Left lung (tissue), 10 donors: ENCODE data around the gene PIH1D1. TPM values are rescaled to one million over a fixed set of nuclear protein-coding genes. Genes with fewer than 3 reads are reported as not detected.
A peak's percentile ranks its signal among the peaks of the same experiment; 100 is the strongest.

ENCODE experiments used
- ATAC-seq: fragments of 200-7000 bp; cut with Tn5 transposase; one replicate; pipeline ENCODE4 v1.9.1; 2020; ENCODE audit warnings: moderate library complexity
- DNase-seq, 4 donors: peaks; one replicate each; pipeline ENCODE4 v3.0.0-alpha.2; 2013 to 2020
- H3K27ac ChIP-seq, 2 donors: fragments of 200-600 bp; sonication (generic) in 1 of 2; one replicate each; pipeline versions ENCODE4 v1.5.0 to v1.8.0; 2020 to 2021
- H3K27me3 ChIP-seq, 2 donors: fragments of 200-600 bp; sonication (generic) in 1 of 2; one replicate each; pipeline versions ENCODE4 v1.5.0 to v1.8.0; 2020 to 2021
- H3K36me3 ChIP-seq, 2 donors: fragments of 200-600 bp; sonication (generic) in 1 of 2; one replicate each; pipeline versions ENCODE4 v1.5.0 to v1.8.0; 2020 to 2021
- H3K4me1 ChIP-seq, 2 donors: fragments of 200-600 bp; one replicate each; pipeline ENCODE4 v1.8.0; 2021
- H3K4me3 ChIP-seq, 2 donors: fragments of 200-600 bp; sonication (generic) in 1 of 2; one replicate each; pipeline versions ENCODE4 v1.5.0 to v1.8.0; 2020 to 2021; ENCODE audit warnings: mild to moderate bottlenecking in 1 of 2
- H3K9me3 ChIP-seq, 2 donors: fragments of 200-600 bp; sonication (generic) in 1 of 2; one replicate each; pipeline versions ENCODE4 v1.5.0 to v1.8.0; 2020 to 2021
- intact Hi-C, 2 donors: fragments of 100-400 bp; cut with DNase I; formaldehyde crosslinking; loops; one replicate each; pipeline versions ENCODE4 v1.11.2 to v1.14.2; 2022
- polyA plus RNA-seq, 6 donors: library from polyadenylated mRNA; unstranded; fragments of 120-200 nt; gene quantifications; one replicate each; pipeline ENCODE4 v1.2.1, GENCODE V29; 2013; ENCODE audit not compliant: insufficient read length in 6 of 6
- total RNA-seq, 2 donors: library from RNA; stranded (reverse); fragmentation: NEBNext Ultra II Directional; extraction: Animal tissue kit (Norgen Biotek cat#: 25700); gene quantifications; one replicate each; pipeline ENCODE4 v1.2.1, GENCODE V29; 2021
- TF ChIP-seq, protein P1 (sequence below), 2 donors: fragments of 200-600 bp; sonication (generic) in 1 of 2; IDR thresholded peaks; one replicate each; pipeline versions ENCODE4 v1.5.0 to v1.8.0; 2021; ENCODE audit warnings: antibody characterized with exemption in 2 of 2
- donor health status: DM: no; HTN: yes; CAD: no.
- donor health status: DM: no; HTN: no; CAD: no.

Gene PIH1D1
- total and polyA plus RNA-seq, 8 donors, result 54.4 to 93.2 (median 78.5) TPM

DNA sequence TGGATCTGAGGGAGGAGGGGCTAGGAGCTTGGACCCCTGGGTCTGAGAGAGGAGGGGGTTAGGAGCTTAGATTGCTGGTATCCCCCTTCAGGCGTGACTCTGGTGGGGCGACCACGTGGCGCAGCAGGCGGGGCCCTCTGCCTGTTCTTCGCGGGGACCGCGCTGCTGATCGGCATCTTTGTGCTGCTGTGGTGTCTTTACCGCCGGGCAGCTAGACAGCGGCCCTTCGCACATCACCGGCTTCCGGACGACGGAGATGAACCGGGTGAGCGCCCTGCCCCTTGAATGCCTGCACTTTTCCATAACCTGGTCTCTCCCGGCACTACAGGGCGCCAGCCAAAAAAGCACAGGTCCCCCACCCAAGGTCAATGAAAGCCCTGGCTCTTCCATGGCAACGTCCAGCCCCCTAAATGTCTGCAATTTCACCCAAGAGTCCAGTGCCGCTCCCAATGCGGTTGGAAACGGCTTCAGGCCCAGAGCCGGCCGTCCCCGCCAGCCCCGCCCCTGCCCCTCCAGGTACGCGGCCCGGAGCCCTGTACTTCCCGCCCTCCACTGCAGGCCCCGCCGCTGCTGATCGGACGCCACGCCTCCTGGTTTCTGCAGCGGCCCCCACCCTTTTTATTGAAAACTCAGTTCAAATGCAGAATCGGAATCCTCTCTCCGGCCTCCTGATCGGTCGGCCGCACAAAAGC is 23.6 kb downstream of the PIH1D1 start:
- H3K4me3 ChIP-seq, result no peak overlapping the region
- no peaks in the 10 kb centered on the region for H3K9me3 ChIP-seq
- peaks cover 0 to 17% of the 10 kb centered on the region in 2 donors for H3K4me1 ChIP-seq
- peaks cover 84 to 100% of the 10 kb centered on the region in 2 donors for H3K27me3 ChIP-seq
- H3K36me3 ChIP-seq, result no peaks in the 10 kb centered on the region
- peak; percentile 68 for ATAC-seq
- no peak overlapping the region for H3K27ac ChIP-seq
- TF ChIP-seq, protein P1, sequence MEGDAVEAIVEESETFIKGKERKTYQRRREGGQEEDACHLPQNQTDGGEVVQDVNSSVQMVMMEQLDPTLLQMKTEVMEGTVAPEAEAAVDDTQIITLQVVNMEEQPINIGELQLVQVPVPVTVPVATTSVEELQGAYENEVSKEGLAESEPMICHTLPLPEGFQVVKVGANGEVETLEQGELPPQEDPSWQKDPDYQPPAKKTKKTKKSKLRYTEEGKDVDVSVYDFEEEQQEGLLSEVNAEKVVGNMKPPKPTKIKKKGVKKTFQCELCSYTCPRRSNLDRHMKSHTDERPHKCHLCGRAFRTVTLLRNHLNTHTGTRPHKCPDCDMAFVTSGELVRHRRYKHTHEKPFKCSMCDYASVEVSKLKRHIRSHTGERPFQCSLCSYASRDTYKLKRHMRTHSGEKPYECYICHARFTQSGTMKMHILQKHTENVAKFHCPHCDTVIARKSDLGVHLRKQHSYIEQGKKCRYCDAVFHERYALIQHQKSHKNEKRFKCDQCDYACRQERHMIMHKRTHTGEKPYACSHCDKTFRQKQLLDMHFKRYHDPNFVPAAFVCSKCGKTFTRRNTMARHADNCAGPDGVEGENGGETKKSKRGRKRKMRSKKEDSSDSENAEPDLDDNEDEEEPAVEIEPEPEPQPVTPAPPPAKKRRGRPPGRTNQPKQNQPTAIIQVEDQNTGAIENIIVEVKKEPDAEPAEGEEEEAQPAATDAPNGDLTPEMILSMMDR (IDR thresholded peaks at IDR 0.05), result no peak
- DNase-seq, result peak in 1 of 4 donors; percentile 82
- intact Hi-C loops, result no loop called here

DNA sequence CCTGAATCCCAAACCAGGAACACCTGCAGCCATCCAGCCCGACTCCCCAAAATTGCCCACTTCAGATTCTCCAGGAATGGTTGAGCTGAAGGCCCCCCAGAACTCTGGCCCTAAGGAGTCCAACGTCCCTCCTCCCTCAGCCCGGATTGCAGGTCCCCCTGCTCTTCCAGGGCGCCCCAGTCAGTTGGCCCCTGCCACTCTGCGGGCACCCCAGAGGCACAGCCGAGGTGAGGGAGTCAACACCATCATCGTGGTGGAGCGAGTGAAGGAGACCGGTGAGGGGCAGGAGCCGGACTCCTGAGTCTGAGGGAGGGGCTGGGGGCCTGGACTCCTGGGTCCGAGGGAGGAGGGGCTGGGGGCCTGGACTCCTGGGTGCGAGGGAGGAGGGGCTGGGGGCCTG is 24.3 kb downstream of the PIH1D1 start:
- TF ChIP-seq, protein P1 (IDR thresholded peaks at IDR 0.05), result no peak
- peaks cover 84 to 100% of the 10 kb centered on the region in 2 donors for H3K27me3 ChIP-seq
- intact Hi-C loops, result no loop called here
- DNase-seq (peak in 1 of 4 donors; percentile 60), ATAC-seq (no peak)
- H3K36me3 ChIP-seq, result no peaks in the 10 kb centered on the region
- H3K27ac ChIP-seq, result no peak overlapping the region
- no peak overlapping the region for H3K4me3 ChIP-seq
- H3K9me3 ChIP-seq, result no peaks in the 10 kb centered on the region
- peaks cover 2 to 24% of the 10 kb centered on the region in 2 donors for H3K4me1 ChIP-seq

DNA sequence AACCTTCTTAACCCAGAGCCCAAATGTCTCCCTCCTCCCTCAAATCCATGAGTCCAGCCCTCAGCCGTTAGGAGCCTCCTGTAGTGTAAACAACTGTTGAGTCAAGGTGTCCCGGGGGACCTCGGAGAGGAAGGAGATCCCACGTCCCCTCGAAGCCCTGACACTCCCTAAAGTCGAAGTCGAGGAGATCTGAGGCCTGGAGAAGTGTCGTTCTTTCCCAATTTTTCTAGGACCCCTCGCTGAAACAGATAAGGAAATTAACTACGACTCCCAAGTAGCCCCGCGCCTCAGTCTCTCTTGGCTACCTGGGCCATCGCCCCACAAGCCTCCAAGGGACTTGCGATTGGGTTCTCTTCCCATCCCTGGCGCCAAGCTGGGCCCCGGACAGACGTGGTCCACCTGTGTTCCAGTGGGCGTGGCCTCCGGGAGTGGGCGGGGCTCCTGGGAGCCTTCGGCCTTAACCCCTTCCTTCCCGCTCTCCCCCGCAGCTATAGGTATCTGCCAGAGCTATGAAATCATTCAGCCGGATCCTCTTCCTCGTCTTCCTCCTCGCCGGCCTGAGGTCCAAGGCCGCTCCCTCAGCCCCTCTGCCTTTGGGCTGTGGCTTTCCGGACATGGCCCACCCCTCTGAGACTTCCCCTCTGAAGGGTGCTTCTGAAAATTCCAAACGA is 25.6 kb downstream of the PIH1D1 start:
- Histone ChIP-seq H3K27me3 (peaks cover 84 to 100% of the 10 kb centered on the region in 2 donors), H3K4me3 (no peak overlapping the region), H3K9me3 (no peaks in the 10 kb centered on the region), H3K36me3 (no peaks in the 10 kb centered on the region), H3K27ac (no peak overlapping the region), H3K4me1 (peaks cover 7 to 34% of the 10 kb centered on the region in 2 donors)
- ATAC-seq (no peak), DNase-seq (no peak)
- TF ChIP-seq, protein P1 (IDR thresholded peaks at IDR 0.05), result no peak
- intact Hi-C loops, result no loop called here

DNA sequence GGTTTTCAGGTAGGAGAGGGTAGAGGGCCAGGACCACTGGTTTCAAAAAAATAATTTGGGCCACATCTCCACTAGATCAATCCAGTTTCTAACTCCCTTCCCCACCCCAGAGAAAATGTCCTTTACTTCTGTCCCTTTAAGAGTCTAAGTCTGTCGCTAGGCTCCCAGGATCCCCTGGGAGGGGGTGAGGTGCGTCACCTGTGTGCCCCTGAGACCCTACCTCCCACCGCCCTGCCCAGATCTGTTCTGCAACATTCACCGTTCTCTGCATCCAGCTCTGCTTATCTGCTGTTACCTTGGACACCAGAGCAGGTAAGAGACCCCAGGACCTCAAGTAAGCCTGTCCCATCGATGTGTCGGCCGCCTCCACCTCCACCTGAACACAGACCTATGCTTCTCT is 26.4 kb downstream of the PIH1D1 start, which contains the start of gene GFY:
Gene GFY (plus strand): TSS at position 211 of the 400 bp plus-strand sequence. CDS start 1,043 bp downstream, outside the sequence.
- Histone ChIP-seq H3K27ac (no peak within 1 kb of the TSS), H3K9me3 (no peaks in the 10 kb centered on the region), H3K4me1 (peaks cover 7 to 37% of the 10 kb centered on the region in 2 donors), H3K4me3 (no peak within 1 kb of the TSS), H3K36me3 (no peaks in the 10 kb centered on the region), H3K27me3 (peaks cover 83 to 100% of the 10 kb centered on the region in 2 donors)
- TF ChIP-seq, protein P1 (IDR thresholded peaks at IDR 0.05), result no peak
- DNase-seq (no peak), ATAC-seq (no peak)
- intact Hi-C loops, result no loop called here

DNA sequence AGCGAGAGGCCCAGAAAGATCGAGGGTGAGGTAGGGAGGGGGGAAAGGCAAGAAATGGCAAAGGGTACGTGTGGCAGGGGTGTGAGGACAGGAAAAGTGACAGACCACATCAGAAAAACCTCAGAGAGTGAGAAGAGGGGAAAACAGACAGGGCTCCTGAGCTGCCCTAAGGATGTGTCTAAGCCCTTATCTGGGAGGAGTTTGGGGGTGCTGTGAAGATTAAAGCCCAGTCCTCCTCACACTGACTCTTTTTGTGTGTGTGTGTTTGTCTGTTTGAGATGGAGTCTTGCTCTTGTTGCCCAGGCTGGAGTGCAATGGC is 27.7 kb downstream of the PIH1D1 start:
- H3K4me1 ChIP-seq, result peaks cover 7 to 37% of the 10 kb centered on the region in 2 donors
- TF ChIP-seq, protein P1 (IDR thresholded peaks at IDR 0.05), result no peak
- peaks cover 89 to 99% of the 10 kb centered on the region in 2 donors for H3K27me3 ChIP-seq
- H3K27ac ChIP-seq, result no peak overlapping the region
- DNase-seq (no peak), ATAC-seq (no peak)
- no peaks in the 10 kb centered on the region for H3K9me3 ChIP-seq
- no peak overlapping the region for H3K4me3 ChIP-seq
- intact Hi-C loops, result no loop called here
- no peaks in the 10 kb centered on the region for H3K36me3 ChIP-seq
